PC-3 (cell line): Measurements from ENCODE around the gene LINGO1.

Source experiments
- EZH2phosphoT487 ChIP-seq: fragments of 300-600 bp; sonication (generic); IDR thresholded peaks from 2 replicates; pipeline ENCODE4 v1.6.1; 2018; ENCODE audit warnings: mild to moderate bottlenecking, antibody characterized with exemption, low read length, borderline replicate concordance
- TF ChIP-seq, protein P1 (sequence below): fragments of 300-600 bp; sonication (generic); conservative IDR thresholded peaks from 2 replicates; pipeline ENCODE4 v1.5.1; 2017; ENCODE audit warnings: antibody characterized with exemption, low read depth, mild to moderate bottlenecking, low read length

DNA sequence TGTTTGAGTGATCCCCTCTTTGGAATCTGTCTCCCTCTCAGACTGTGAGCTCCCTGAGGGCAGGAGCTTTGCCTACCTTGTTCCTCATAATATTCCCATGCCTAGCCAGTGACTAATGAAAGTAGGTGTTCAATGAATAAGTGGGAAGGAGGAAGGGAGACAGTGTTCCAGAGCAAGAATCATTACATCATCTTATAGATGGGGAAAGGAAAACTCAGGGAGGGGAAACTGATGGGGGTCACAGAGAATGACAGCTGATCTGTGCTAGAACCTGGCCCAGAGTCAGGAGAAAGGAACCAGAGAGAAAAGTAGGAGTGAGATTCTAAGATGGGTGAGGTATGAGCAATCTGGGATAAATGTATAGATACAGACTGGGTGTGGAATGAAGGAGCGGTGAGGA, 29.9 kb downstream of the LINGO1 start:
- TF ChIP-seq, protein P1, sequence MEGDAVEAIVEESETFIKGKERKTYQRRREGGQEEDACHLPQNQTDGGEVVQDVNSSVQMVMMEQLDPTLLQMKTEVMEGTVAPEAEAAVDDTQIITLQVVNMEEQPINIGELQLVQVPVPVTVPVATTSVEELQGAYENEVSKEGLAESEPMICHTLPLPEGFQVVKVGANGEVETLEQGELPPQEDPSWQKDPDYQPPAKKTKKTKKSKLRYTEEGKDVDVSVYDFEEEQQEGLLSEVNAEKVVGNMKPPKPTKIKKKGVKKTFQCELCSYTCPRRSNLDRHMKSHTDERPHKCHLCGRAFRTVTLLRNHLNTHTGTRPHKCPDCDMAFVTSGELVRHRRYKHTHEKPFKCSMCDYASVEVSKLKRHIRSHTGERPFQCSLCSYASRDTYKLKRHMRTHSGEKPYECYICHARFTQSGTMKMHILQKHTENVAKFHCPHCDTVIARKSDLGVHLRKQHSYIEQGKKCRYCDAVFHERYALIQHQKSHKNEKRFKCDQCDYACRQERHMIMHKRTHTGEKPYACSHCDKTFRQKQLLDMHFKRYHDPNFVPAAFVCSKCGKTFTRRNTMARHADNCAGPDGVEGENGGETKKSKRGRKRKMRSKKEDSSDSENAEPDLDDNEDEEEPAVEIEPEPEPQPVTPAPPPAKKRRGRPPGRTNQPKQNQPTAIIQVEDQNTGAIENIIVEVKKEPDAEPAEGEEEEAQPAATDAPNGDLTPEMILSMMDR: no peak
- no peak for TF ChIP-seq EZH2phosphoT487
